HG02798 (cell line): ENCODE data around the gene ITM2B.

Experiments
- ATAC-seq: cut with Tn5 transposase; IDR thresholded peaks from one replicate; pipeline ENCODE4 v1.9.1; 2021; ENCODE audit warnings: mild to moderate bottlenecking; ENCODE audit not compliant: unreplicated experiment, poor library complexity

ITM2B gene

GRCh38 chr13:48255090-48255489, 22.1 kb downstream of the ITM2B start:
- ATAC-seq: no peak

GRCh38 chr13:48255954-48256353, 22.9 kb downstream of the ITM2B start:
- ATAC-seq: no peak

- no peak for ATAC-seq
Measured at GRCh38 chr13:48258002-48258401, 25.0 kb downstream of the ITM2B start.

- ATAC-seq: no peak
Measured at GRCh38 chr13:48258430-48258829, 25.4 kb downstream of the ITM2B start.

DNA sequence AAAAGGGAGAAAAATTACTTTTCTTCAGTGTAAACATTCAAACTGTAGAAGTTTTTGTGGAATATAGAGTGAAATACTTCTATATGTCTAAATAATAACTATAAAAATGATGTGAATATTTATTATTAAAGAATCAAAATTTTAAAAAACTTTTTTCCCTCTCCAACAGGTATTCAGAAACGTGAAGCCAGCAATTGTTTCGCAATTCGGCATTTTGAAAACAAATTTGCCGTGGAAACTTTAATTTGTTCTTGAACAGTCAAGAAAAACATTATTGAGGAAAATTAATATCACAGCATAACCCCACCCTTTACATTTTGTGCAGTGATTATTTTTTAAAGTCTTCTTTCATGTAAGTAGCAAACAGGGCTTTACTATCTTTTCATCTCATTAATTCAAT, 28.0 kb downstream of the ITM2B start:
- no peak for ATAC-seq

- ATAC-seq: no peak
Measured at GRCh38 chr13:48263196-48263595, 30.2 kb downstream of the ITM2B start.

DNA sequence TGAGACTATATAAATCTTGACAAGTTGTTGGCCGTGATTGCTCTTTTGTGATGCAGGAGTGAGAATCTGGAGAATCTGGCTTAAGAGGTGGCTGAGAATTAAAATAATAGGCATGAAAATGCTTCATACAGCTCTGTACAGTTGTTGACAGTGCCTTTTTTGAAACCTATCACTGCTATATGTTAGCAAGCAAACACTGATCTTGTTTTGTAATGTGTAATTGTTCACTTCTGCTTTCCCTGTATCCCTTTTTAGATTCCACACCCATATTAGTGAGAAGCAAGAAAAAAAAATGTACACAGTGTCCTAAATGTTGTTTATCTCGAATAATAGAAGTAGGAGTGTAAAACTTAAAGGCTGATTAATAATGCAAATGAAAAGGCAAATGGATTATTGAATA, 31.1 kb downstream of the ITM2B start:
- ATAC-seq: no peak

DNA sequence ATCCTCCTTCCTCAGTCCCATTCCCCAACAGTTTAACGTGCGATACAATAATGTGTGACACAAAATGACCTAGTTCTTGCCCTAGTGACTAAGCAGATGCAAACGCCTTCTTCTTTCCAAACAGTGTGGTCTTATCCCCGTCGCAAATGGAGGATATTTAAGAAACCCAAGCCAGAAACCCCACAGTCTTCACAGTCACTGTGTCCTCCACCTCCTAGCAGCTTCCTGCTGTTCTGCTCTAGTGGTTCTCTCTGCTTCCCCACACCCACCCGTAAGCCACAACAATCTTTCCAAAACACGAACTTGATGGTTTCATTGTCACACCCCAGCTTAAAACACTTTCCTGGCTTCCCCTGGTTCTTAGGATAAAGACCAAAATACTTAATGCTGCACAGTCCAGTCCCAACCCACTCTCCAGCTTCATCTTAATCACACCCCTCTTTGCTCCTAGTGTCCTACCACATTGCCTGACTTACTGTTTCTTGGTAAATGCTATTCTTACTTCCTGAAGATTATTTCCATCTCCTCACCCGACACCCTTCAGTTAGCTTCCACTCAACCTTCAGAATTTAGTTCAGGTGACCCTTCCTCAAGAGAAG, 32.3 kb downstream of the ITM2B start:
- ATAC-seq: peak; percentile 66

- no peak for ATAC-seq
Measured at GRCh38 chr13:48266150-48266549, 33.1 kb downstream of the ITM2B start.

- no peak for ATAC-seq
Measured at GRCh38 chr13:48266701-48267639, 34.0 kb downstream of the ITM2B start.

GRCh38 chr13:48268019-48268418, 35.0 kb downstream of the ITM2B start:
- no peak for ATAC-seq

GRCh38 chr13:48273346-48273745, 40.3 kb downstream of the ITM2B start:
- ATAC-seq: no peak

DNA sequence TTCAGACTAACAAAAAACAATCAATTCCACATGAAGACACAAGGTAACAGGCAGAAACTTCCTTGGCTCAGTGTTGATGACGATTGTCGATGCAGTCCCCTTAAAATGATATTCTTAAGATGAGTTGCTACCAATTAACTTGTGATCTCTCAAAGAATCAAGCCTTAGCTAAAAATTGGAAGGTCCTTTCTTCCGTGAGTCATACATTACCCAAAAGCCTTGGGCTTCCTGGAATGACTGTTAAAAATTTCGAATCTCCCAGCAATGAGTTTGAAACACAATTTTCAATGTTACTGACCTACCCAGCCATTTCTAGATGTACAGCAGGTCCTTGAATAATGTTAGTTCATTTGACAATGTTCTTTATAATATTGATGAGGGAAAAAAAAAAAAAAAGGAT, 42.5 kb downstream of the ITM2B start:
- ATAC-seq: no peak

GRCh38 chr13:48278806-48279205, 45.8 kb downstream of the ITM2B start:
- ATAC-seq: no peak

DNA sequence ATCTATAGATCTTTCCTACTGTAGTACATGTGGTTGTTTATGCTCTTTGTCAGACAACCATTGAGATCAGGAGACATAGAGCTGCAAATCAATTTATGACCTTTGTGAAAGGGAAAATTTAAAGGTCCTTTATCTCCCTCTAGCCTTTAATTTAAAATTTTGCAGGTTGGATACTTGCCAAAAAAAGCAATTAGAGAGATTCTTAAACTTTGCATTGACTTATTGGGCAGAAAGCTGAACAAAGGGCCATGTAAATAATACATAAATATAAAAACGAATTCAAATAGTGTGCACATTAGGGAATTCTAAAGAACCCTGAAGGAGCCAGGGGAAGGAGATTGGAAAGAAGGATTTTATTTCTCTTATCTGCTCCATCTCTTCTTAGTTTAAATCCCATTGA, 48.5 kb downstream of the ITM2B start:
- ATAC-seq: no peak

DNA sequence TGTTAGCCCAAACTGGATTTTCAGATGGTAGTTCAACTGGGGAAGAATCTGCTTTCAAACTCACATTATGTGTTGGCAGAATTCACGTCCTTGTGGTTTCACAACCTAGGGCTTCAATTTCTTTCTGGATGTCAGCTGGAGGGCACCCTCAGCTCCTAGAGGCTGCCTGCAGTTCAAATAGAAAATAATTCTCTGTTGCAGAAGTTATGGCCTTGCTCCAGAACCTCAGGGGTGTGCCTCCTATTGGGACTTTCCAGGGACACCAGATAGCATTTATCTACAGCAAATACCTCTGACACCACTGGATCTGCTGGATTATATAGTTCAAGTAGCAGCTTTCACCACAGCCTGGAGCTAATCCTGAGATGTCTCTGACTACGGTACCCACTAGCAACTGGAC, 58.7 kb downstream of the ITM2B start:
- no peak for ATAC-seq

- no peak for ATAC-seq
Measured at GRCh38 chr13:48292650-48293049, 59.6 kb downstream of the ITM2B start.

- no peak for ATAC-seq
Measured at GRCh38 chr13:48294653-48295052, 61.6 kb downstream of the ITM2B start.

DNA sequence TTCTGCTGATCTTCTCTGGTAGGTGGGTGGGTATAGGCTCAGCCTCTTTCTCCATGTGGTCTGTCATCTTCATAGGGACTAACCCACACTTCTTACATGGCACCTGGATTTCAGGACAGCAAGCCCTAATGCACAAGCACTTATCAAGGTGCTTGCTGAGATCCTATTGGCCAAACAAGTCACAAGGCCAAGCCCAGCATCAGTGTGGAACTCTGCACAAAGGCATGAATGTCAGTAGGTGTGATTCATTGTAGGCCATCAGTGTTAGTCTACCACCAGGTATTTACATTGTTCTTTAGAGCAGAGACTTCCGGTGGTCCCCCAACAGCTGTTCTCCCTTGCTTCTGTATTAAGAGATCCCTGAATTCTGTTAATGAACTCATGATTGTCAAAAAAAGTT, 62.3 kb downstream of the ITM2B start:
- ATAC-seq: no peak

- ATAC-seq: no peak
Measured at GRCh38 chr13:48296528-48296927, 63.5 kb downstream of the ITM2B start.

DNA sequence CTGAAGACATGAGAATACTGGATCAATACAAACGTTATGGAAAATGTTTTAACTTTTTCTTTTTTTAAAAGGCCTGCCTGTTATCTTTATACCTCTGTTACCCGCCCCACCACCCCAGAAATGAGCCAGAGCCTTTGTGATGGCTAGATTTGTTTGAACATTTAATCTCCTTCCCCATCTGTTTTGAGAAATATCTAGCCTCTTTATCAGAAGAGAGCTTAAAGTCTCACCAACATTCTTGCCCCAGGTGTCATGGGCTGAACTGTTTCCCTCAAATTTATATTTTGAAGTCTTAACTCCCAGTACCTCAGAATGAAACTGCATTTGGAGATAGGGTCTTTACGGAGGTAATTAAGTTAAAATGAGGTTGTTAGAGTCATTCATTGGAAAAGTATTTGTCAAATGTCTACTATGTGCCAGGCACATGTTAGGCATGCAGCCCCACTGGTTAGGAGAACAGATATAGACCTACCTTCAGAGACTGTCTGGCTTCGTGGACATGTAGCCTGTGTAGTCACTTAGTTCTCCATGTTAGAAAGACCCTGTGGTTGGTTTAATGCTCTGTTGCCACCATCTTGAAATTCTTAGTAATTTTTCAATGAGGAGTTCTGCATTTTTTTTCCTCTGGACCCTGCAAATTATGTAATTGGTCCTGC, 64.3 kb downstream of the ITM2B start:
- no peak for ATAC-seq
